Measurements from ENCODE around the gene OVOL2. TPM values are rescaled to one million over a fixed set of nuclear protein-coding genes. Genes with fewer than 3 reads are reported as not detected.

OVOL2 gene
- total RNA-seq, 1 donor from 2014 or later, result not detected

DNA sequence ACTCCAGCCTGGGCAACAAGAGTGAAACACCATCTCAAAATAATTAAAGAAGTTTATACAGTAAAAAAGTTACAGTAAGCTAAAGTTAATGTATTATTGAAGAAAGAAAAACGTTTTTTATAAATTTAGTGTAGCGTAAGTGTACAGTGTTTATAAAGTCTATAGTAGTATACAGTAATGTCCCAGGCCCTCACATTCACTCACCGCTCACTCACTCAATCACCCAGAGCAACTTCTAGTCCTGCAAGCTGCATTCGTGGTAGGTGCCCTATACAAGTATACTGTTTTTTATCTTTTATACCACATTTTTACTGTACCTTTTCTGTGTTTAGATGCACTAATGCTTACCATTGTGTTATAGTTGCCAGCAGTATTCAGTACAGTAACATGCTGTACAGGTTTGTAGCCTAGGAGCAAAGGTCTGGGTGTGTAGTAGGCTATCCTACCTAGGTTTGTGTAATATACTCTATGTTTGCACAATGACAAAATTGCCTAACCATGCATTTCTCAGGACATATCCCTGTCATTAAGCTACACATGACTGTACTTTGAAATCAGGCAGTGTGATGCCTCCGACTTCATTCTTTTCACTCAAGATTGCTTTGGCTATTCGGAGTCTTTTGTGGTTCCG, 72.2 kb downstream of the OVOL2 start:
- Mint-ChIP-seq H3K27me3 (ENCODE audit: low read depth) (no peaks in the 10 kb centered on the region), H3K9me3 (ENCODE audit: low read depth) (no peaks in the 10 kb centered on the region), H3K4me1 (ENCODE audit: low read depth) (no peaks in the 10 kb centered on the region), H3K36me3 (ENCODE audit: low read depth) (peaks cover 5% of the 10 kb centered on the region), H3K27ac (ENCODE audit: unreplicated experiment) (no peak overlapping the region), H3K4me3 (ENCODE audit: unreplicated experiment) (no peak overlapping the region)
- TF ChIP-seq, protein P1, sequence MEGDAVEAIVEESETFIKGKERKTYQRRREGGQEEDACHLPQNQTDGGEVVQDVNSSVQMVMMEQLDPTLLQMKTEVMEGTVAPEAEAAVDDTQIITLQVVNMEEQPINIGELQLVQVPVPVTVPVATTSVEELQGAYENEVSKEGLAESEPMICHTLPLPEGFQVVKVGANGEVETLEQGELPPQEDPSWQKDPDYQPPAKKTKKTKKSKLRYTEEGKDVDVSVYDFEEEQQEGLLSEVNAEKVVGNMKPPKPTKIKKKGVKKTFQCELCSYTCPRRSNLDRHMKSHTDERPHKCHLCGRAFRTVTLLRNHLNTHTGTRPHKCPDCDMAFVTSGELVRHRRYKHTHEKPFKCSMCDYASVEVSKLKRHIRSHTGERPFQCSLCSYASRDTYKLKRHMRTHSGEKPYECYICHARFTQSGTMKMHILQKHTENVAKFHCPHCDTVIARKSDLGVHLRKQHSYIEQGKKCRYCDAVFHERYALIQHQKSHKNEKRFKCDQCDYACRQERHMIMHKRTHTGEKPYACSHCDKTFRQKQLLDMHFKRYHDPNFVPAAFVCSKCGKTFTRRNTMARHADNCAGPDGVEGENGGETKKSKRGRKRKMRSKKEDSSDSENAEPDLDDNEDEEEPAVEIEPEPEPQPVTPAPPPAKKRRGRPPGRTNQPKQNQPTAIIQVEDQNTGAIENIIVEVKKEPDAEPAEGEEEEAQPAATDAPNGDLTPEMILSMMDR (IDR thresholded peaks at IDR 0.05), result no peak
- no peak for DNase-seq (ENCODE audit: low spot score)

- H3K36me3 Mint-ChIP-seq (ENCODE audit: low read depth), result peaks cover 10% of the 10 kb centered on the region
- peaks cover 43% of the 10 kb centered on the region for H3K4me1 Mint-ChIP-seq (ENCODE audit: low read depth)
- TF ChIP-seq, protein P1 (IDR thresholded peaks at IDR 0.05), result no peak
- H3K4me3 Mint-ChIP-seq (ENCODE audit: unreplicated experiment), result no peak overlapping the region
- no peak for DNase-seq (ENCODE audit: low spot score)
- no peaks in the 10 kb centered on the region for H3K27me3 Mint-ChIP-seq (ENCODE audit: low read depth)
- no peaks in the 10 kb centered on the region for H3K9me3 Mint-ChIP-seq (ENCODE audit: low read depth)
- H3K27ac Mint-ChIP-seq (ENCODE audit: unreplicated experiment), result peak overlapping the region; percentile 24
Measured at GRCh38 chr20:17976305-17976704, 81.4 kb downstream of the OVOL2 start.

Other genes with a start within 250 kb of the OVOL2 start
- 74.1 to 133 TPM (median 82.5 TPM) in 3 replicates for gene SNX5, start 89.1 kb downstream of the OVOL2 start, total RNA-seq
- 13.6 to 21.3 TPM (median 15.1 TPM) in 3 replicates for gene MGME1, start 88.9 kb downstream of the OVOL2 start, total RNA-seq
- gene KAT14, start 79.9 kb upstream of the OVOL2 start, total RNA-seq, result 13.6 to 14.5 TPM (median 14.1 TPM) in 3 replicates
- gene PET117, start 79.9 kb upstream of the OVOL2 start, total RNA-seq, result 8.2 to 13.9 TPM (median 10.0 TPM) in 3 replicates
- gene ZNF133, start 230.6 kb upstream of the OVOL2 start, total RNA-seq, result 16.7 to 18.6 TPM (median 17.9 TPM) in 3 replicates

Measured in chondrocyte (in vitro differentiated cells).